GM12878 (cell line): ENCODE data around the gene SDK2.

Experiments
- EED ChIP-seq: sonication (generic); IDR thresholded peaks from 2 replicates; pipeline ENCODE4 v1.6.1; 2016; ENCODE audit warnings: antibody characterized with exemption, low read depth
- HCFC1 ChIP-seq: fragments of 150-350 bp; IDR thresholded peaks from 2 replicates; pipeline ENCODE4 v1.6.1; 2014; ENCODE audit warnings: low read length
- TF ChIP-seq, protein P1 (sequence below): IDR thresholded peaks from 2 replicates; pipeline ENCODE4 v1.6.1; 2011; ENCODE audit warnings: mild to moderate bottlenecking, low read depth, low read length, moderate library complexity; ENCODE audit not compliant: insufficient replicate concordance
- TF ChIP-seq, protein P2 (sequence below): IDR thresholded peaks from 2 replicates; pipeline ENCODE4 v1.6.1; 2012; ENCODE audit warnings: mild to moderate bottlenecking, low read depth, low read length

DNA sequence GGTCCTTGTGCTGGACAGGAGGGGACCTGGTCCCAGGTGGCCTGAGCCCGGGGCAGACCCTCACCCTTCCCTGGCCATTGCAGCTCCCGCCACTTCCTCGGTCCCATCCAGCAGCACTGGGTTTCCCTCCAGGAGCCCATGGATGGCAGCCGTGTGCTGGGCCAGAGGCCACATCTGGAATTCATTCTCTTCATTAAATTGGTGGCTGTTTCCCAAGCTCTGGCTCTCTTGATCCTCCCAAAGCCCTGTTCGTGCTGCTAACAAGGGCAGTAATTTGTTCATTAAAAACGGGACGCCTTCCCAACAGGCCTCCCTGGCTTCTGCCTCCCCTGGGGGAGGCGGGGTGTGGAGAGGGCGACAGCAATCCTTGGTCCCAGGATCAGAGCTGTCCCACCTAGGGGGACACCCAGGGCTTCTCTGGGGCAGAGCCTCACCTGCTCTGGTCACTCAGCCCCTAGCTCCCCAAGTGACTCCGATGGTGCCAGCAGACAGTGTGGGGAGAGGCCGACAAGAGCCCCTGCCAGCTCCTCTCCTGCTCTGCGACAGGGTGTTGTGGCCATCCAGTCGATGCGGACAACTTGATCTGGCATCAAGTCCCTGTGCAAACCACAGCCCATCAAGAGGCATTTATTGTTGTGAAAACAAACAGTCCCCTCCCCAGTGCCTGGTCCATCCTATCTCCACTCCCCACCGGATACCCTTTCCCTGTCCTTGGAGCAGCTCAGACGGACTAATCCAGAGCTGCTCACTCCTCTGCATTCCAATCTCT lies 44.0 kb downstream of the SDK2 start:
- TF ChIP-seq HCFC1 (no peak), EED (no peak)
- TF ChIP-seq, protein P1, sequence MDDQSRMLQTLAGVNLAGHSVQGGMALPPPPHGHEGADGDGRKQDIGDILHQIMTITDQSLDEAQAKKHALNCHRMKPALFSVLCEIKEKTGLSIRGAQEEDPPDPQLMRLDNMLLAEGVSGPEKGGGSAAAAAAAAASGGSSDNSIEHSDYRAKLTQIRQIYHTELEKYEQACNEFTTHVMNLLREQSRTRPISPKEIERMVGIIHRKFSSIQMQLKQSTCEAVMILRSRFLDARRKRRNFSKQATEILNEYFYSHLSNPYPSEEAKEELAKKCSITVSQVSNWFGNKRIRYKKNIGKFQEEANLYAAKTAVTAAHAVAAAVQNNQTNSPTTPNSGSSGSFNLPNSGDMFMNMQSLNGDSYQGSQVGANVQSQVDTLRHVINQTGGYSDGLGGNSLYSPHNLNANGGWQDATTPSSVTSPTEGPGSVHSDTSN, result no peak
- TF ChIP-seq, protein P2, sequence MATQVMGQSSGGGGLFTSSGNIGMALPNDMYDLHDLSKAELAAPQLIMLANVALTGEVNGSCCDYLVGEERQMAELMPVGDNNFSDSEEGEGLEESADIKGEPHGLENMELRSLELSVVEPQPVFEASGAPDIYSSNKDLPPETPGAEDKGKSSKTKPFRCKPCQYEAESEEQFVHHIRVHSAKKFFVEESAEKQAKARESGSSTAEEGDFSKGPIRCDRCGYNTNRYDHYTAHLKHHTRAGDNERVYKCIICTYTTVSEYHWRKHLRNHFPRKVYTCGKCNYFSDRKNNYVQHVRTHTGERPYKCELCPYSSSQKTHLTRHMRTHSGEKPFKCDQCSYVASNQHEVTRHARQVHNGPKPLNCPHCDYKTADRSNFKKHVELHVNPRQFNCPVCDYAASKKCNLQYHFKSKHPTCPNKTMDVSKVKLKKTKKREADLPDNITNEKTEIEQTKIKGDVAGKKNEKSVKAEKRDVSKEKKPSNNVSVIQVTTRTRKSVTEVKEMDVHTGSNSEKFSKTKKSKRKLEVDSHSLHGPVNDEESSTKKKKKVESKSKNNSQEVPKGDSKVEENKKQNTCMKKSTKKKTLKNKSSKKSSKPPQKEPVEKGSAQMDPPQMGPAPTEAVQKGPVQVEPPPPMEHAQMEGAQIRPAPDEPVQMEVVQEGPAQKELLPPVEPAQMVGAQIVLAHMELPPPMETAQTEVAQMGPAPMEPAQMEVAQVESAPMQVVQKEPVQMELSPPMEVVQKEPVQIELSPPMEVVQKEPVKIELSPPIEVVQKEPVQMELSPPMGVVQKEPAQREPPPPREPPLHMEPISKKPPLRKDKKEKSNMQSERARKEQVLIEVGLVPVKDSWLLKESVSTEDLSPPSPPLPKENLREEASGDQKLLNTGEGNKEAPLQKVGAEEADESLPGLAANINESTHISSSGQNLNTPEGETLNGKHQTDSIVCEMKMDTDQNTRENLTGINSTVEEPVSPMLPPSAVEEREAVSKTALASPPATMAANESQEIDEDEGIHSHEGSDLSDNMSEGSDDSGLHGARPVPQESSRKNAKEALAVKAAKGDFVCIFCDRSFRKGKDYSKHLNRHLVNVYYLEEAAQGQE, result no peak
